Fibroblast of villous mesenchyme (primary cell): ENCODE results near the gene RORB. TPM values are rescaled to one million over a fixed set of nuclear protein-coding genes. Genes with fewer than 3 reads are reported as not detected.

Source experiments
- DNase-seq: peaks from one replicate; pipeline ENCODE4 v3.0.0-alpha.2; 2010; ENCODE audit warnings: low read depth
- H3K4me3 ChIP-seq: 2 replicates; pipeline ENCODE4 v1.5.1; 2011; ENCODE audit warnings: low read depth, mild to moderate bottlenecking, low read length
- CTCF ChIP-seq: IDR thresholded peaks from 2 replicates; pipeline ENCODE4 v1.5.1; 2012; ENCODE audit warnings: low read depth, mild to moderate bottlenecking, low read length; ENCODE audit not compliant: insufficient read depth
- total RNA-seq: library from RNA; depleted of rRNA; stranded (reverse); fragments of >200 nt; gene quantifications from 2 replicates; pipeline ENCODE4 v1.2.3, GENCODE V29; 2012

Gene RORB
- total RNA-seq, 1 donor: 5.6 TPM

GRCh38 chr9:74644023-74644422 lies 146.9 kb downstream of the RORB start:
- no peak for DNase-seq
- no peak for TF ChIP-seq CTCF
- H3K4me3 ChIP-seq: no peak overlapping the region

- TF ChIP-seq CTCF: peak; percentile 57
- H3K4me3 ChIP-seq: no peak overlapping the region
- peak; percentile 10 for DNase-seq
Measured at GRCh38 chr9:74645007-74645639, 148.0 kb downstream of the RORB start.

GRCh38 chr9:74653410-74654080 lies 156.4 kb downstream of the RORB start:
- DNase-seq: no peak
- TF ChIP-seq CTCF: no peak
- no peak overlapping the region for H3K4me3 ChIP-seq

DNA sequence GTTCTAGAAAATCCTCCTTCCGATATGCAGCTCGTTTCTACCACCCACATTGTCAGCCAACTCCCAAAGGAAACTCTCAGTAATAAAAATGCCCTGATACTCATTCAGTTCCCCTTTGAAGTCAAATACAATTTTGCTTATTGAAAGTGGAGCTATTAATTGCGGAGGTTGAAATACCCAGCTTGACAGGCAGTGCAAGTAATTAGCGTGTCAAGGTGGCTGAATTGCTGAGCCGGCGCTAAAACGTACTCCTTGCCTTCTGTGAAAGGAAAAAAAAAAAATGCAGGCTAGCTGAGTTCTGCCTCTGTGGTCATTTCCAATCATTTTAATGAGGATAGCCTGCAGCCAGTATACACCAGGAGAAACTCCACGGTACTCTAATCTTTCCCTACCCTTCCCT lies 165.5 kb downstream of the RORB start:
- DNase-seq: no peak
- H3K4me3 ChIP-seq: no peak overlapping the region
- TF ChIP-seq CTCF: no peak

- H3K4me3 ChIP-seq: no peak overlapping the region
- no peak for TF ChIP-seq CTCF
- no peak for DNase-seq
Measured at GRCh38 chr9:74663439-74663838, 166.3 kb downstream of the RORB start.

DNA sequence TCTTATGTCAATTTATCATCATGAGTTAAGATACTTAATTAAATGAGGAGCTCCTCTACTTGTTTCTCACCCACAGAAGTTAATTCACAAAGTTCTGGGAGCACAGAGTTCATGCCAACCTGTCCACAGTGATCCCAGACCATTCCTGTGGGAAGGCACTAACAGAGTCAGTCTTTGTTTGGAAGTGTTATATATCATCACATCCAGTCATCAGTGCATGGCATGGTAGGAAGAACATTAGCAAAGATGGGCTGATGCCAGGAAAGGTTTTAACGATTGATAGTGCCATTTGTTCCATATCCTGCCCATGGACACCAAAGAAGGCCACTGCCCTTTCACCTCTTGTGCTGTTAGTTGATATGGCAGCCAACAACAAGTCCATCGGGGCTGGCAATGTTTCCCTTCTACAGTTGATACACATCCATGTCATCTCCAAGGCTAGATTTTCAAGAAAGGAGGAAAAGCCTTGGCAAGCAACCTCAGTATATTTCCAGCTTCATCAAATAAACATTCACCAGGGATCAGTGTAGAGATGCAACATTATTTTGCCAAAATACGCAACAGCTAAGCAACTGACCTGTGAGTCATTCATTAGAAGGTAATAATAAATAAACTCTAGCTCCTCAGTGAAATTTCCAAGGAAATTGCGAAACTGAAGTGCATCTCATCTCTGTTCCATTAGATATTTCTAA lies 169.6 kb downstream of the RORB start:
- peak; percentile 87 for DNase-seq
- H3K4me3 ChIP-seq: no peak overlapping the region
- no peak for TF ChIP-seq CTCF
